Femur (tissue), 1 donor: ENCODE results near the gene ABCA5.
"Not testable (repeated sequence)": the region's sequence is repeated elsewhere in the genome, so short reads cannot be mapped to it uniquely, and the experiment has no call there.

ENCODE experiments used
- DNase-seq: peaks from one replicate; pipeline ENCODE4 v3.0.0-alpha.2; 2017

ABCA5 gene

GRCh38 chr17:69326377-69327059, 415 bp downstream of the ABCA5 start:
- no peak for DNase-seq

DNA sequence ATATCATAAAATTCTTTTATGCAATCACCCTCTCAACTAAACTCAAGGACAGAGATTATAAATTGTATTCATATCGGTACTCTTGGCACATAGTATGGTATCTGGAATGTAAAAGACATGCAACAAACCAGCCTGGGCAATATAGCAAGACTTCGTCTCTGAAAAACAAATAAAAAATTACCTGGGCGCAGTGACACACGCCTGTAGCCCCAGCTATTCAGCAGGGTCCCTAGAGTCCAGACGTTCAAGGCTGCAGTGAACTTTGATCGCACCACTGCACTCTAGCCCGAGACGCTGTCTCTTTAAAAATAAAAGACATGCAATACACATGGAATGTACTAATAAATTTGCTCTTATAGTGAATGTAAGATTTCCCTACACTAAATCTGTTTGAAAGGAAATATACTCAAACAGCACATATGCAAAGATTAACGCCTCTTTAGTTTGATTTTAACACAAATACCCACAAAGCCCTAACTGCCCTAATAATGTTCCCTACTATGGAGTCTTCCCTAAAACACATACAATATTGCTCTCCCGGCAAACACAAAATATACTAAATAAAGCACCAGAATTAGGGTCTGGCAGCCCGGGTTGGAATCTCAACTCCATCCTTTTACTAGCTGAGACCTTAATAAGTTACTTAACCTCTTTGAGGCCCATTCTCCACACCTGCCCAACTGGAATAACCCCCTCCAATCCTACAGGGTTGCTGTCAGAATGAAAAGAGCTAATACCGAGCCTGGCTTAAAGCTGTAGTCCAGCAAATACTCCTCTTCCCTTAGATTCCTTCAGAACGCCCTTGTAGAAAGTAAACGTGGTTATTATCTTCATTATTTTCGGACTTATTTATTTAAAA, 1.2 kb downstream of the ABCA5 start:
- DNase-seq = no peak

GRCh38 chr17:69323806-69324205, 3.1 kb downstream of the ABCA5 start:
- DNase-seq = no peak

DNA sequence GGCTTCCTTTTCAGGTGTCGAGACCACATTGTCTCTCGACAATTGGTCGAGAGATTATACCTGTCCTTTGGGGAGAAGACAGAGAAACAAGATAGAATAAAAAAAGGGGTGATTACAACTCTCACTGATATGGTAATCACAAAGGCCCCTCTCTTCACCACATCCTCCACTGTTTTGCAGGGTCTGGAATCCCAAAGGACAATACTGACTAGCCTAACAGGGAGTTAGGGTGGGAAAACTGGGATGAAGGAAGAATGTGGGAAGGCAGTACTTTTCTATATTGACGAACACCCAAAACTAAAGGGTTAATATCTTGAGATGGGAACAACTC, 6.1 kb downstream of the ABCA5 start:
- DNase-seq = no peak

DNA sequence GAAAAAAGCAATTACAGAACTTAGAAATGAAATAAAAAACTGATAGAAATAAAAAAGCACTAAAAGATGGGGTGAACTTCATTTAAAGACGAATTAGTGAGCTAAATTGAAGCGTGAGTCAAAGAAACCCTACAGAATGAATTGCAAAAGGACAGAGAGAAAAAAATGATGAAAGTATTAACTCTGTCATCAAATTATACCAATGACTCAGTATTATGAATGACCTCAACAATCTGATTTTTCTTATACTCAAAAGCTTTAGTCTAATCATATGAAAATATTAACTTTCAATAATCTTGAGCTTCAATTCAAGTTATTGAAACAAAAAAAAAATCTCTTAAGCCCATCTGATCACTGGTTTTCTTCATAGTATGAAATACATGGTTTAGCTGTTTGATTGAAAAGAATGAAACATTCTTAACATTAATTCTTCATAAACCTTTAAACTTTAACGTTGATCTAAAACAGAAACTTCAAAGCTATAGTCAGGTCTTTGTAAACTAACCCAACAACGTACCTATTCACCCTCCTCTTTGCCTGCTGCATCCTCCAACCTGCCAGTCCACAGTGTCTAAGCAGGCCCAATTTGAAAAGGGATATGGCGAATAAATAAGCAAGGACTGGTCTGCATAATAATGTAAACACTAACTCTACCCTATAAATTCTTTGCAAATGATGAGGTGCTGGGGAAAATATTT, 6.6 kb downstream of the ABCA5 start:
- no peak for DNase-seq

DNA sequence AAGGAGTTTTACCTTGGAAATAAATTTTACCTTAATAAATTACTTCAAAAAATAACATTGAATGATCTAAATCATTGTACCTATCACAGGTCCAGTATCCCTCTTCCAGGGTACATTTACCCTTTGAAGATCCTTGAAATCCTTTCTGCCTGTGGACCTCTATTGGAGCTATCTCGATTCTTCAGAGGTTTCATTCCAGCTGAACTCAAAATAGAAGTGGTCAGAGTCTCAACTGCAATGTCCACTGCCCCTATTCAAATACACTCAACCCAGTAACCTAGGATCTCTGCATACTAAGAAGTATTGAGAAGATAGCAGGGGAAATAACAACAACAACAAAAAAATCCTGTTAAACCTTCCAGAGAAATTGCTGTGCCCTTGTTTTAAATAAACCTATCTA, 9.3 kb downstream of the ABCA5 start:
- no peak for DNase-seq

GRCh38 chr17:69314246-69315065, 12.5 kb downstream of the ABCA5 start:
- no peak for DNase-seq

GRCh38 chr17:69305177-69305576, 21.8 kb downstream of the ABCA5 start:
- no peak for DNase-seq

GRCh38 chr17:69302682-69303081, 24.3 kb downstream of the ABCA5 start:
- DNase-seq = no peak

GRCh38 chr17:69300222-69300621, 26.7 kb downstream of the ABCA5 start:
- DNase-seq = no peak

DNA sequence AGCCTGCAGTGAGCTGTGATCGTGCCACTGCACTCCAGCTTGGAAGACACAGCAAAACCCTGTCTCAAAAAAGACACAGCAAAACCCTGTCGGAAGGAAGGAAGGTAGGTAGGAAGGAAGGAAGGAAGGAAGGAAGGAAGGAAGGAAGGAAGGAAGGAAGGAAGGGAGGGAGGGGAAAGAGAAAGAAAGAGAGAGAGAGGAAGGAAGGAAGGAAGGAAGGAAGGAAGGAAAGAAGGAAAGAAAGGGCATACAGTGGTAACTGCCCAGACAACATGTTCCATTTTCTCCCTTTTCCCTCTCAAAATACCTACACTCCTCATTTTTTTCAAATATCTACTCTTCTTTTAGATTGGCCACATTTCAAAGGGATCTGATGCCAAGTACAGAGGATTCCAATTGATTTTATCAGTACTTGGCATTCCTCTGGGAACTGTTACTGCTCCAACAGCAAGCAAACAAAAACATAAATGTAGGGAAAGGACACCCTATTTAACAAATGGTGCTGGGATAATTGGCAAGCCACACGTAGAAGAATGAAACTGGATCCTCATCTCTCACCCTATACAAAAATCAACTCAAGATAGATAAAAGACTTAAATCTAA, 28.7 kb downstream of the ABCA5 start:
- DNase-seq = not testable (repeated sequence)

- DNase-seq = no peak
These were observed 39.8 kb downstream of the ABCA5 start for GRCh38 chr17:69287168-69287567.

DNA sequence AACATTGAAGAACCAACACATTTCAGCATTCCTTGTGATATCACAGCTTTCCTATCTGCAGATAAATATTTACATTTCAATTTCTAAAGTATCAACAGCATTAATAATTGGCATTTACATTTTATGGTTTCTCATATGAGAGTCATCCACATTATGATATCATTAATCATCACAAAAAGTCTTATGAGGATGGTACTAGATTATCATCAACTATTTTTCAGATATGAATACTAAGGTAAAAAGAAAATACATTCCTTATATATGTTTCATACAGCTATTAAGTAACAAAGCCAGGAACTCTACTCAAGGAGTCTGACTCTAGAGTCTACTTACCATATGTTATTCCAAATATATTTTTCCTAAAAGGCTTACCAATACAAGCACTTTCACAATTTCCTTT, 40.7 kb downstream of the ABCA5 start:
- DNase-seq = no peak

- no peak for DNase-seq
These were observed 42.3 kb downstream of the ABCA5 start for GRCh38 chr17:69284646-69285045.

- DNase-seq = no peak
These were observed 44.9 kb downstream of the ABCA5 start for GRCh38 chr17:69282002-69282401.

- not testable (repeated sequence) for DNase-seq
These were observed 50.7 kb downstream of the ABCA5 start for GRCh38 chr17:69276279-69276678.

- DNase-seq = no peak
These were observed 51.2 kb downstream of the ABCA5 start for GRCh38 chr17:69275751-69276150.

DNA sequence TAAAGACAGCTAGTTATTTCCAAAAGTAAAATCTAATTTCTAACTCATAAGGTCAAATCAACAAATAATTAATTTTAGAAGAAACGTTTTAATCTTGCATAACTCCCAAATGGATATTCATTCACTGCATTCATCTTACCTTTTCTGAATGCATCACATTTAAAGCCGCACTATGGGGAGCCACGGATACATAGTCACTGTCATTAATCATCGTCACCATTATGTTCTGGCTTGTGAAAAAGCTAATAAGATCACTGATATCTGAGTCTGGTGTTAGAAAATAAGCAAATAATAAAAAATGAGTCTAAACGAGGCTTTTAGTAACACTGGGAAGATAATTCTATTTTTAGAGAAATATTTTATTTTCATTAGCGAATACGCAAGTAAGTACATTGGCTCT, 55.9 kb downstream of the ABCA5 start:
- no peak for DNase-seq

GRCh38 chr17:69269131-69269998, 57.6 kb downstream of the ABCA5 start:
- no peak for DNase-seq

GRCh38 chr17:69268543-69269014, 58.4 kb downstream of the ABCA5 start:
- no peak for DNase-seq

GRCh38 chr17:69267219-69267618, 59.7 kb downstream of the ABCA5 start:
- no peak for DNase-seq
